ENCODE results near the gene LCA5L. TPM values are rescaled to one million over a fixed set of nuclear protein-coding genes. Genes with fewer than 3 reads are reported as not detected.

Gene LCA5L
- total and polyA plus RNA-seq, 2 experiments from 2014 or later, result 0.37 to 1.8 TPM

DNA sequence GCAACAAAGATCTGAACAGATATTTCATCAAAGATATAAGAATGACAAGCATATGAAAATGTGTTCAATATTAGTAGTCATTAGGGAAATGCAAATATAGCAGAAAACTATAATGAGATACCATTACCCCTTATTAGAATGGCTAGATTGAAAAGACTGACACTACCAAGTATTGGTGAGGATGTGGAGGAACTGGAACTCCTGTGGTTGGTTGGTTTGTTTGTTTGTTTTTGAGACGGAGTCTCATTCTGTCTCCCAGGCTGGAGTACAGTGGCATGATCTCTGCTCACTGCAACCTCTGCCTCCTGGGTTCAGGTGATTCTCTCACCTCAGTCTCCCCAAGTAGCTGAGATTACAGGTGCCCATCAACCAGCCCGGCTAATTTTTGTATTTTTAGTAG, 77.8 kb downstream of the LCA5L start:
- no peak for TF ChIP-seq EZH2phosphoT487 (IDR thresholded peaks at IDR 0.05; ENCODE audit: low read depth, severe bottlenecking, unreplicated experiment)
- no peak for TF ChIP-seq EZH2 (IDR thresholded peaks at IDR 0.05; ENCODE audit: borderline replicate concordance)
- H3K27me3 ChIP-seq, result no peaks in the 10 kb centered on the region
- H4K20me1 ChIP-seq (ENCODE audit: insufficient read depth, poor library complexity, severe bottlenecking), result no peaks in the 10 kb centered on the region
- DNase-seq (ENCODE audit: low spot score), result no peak
- WGBS (ENCODE audit: low lambda C conversion rate, missing lambda C conversion rate), result 86% methylated on average over 2 of the region's 2 CpGs
- no peaks in the 10 kb centered on the region for H3K9me3 ChIP-seq (ENCODE audit: low read depth)
- no peaks in the 10 kb centered on the region for H3K4me1 ChIP-seq (ENCODE audit: insufficient read depth)
- no peaks in the 10 kb centered on the region for H3K79me2 ChIP-seq
- H3K4me2 ChIP-seq, result no peak overlapping the region
- no peak overlapping the region for H3K27ac ChIP-seq
- no peaks in the 10 kb centered on the region for H3K36me3 ChIP-seq (replicated peaks; ENCODE audit: insufficient read depth, low read depth)
- no peak overlapping the region for H3K4me3 ChIP-seq
- no peak overlapping the region for H2AFZ ChIP-seq
- H3K9me2 ChIP-seq (replicated peaks; ENCODE audit: insufficient read depth), result no peaks in the 10 kb centered on the region

DNA sequence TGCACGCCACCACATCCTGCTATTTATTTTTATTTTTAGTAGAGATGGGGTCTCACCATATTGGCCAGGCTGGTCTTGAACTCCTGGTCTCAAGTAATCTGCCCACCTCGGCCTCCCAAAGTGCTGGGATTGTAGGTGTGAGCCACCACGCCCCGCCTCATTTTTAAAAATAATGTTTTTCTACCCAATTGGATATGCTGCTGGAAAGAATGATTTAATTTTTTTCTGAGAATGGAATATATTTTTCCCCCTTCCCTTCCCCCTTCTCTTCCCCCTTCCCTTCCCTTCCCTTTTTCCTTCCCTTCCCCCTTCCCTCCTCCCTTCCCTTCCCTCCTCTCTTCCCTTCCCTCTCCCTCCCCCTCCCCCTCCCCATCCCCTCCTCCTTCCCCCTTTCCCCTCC, 79.0 kb downstream of the LCA5L start:
- Histone ChIP-seq H3K4me3 (no peak overlapping the region), H2AFZ (no peak overlapping the region), H3K27me3 (no peaks in the 10 kb centered on the region), H3K9me2 (replicated peaks; ENCODE audit: insufficient read depth) (no peaks in the 10 kb centered on the region), H3K4me1 (ENCODE audit: insufficient read depth) (no peaks in the 10 kb centered on the region), H3K9me3 (ENCODE audit: low read depth) (no peaks in the 10 kb centered on the region), H3K27ac (no peak overlapping the region), H3K4me2 (no peak overlapping the region), H4K20me1 (ENCODE audit: insufficient read depth, poor library complexity, severe bottlenecking) (no peaks in the 10 kb centered on the region), H3K36me3 (replicated peaks; ENCODE audit: insufficient read depth, low read depth) (no peaks in the 10 kb centered on the region), H3K79me2 (no peaks in the 10 kb centered on the region)
- WGBS (ENCODE audit: low lambda C conversion rate, missing lambda C conversion rate), result 96% methylated on average over 4 of the region's 4 CpGs
- TF ChIP-seq, protein P1, sequence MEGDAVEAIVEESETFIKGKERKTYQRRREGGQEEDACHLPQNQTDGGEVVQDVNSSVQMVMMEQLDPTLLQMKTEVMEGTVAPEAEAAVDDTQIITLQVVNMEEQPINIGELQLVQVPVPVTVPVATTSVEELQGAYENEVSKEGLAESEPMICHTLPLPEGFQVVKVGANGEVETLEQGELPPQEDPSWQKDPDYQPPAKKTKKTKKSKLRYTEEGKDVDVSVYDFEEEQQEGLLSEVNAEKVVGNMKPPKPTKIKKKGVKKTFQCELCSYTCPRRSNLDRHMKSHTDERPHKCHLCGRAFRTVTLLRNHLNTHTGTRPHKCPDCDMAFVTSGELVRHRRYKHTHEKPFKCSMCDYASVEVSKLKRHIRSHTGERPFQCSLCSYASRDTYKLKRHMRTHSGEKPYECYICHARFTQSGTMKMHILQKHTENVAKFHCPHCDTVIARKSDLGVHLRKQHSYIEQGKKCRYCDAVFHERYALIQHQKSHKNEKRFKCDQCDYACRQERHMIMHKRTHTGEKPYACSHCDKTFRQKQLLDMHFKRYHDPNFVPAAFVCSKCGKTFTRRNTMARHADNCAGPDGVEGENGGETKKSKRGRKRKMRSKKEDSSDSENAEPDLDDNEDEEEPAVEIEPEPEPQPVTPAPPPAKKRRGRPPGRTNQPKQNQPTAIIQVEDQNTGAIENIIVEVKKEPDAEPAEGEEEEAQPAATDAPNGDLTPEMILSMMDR (IDR thresholded peaks at IDR 0.05; ENCODE audit: poor library complexity), result no peak
- TF ChIP-seq EZH2 (IDR thresholded peaks at IDR 0.05; ENCODE audit: borderline replicate concordance) (no peak), EZH2phosphoT487 (IDR thresholded peaks at IDR 0.05; ENCODE audit: low read depth, severe bottlenecking, unreplicated experiment) (no peak)
- DNase-seq (ENCODE audit: low spot score), result no peak

- no peaks in the 10 kb centered on the region for H3K36me3 ChIP-seq (replicated peaks; ENCODE audit: insufficient read depth, low read depth)
- H3K4me1 ChIP-seq (ENCODE audit: insufficient read depth), result no peaks in the 10 kb centered on the region
- 95% methylated on average over 4 of the region's 4 CpGs for WGBS (ENCODE audit: low lambda C conversion rate, missing lambda C conversion rate)
- no peak overlapping the region for H3K4me3 ChIP-seq
- H2AFZ ChIP-seq, result no peak overlapping the region
- H3K27me3 ChIP-seq, result no peaks in the 10 kb centered on the region
- DNase-seq (ENCODE audit: low spot score), result no peak
- no peaks in the 10 kb centered on the region for H3K9me2 ChIP-seq (replicated peaks; ENCODE audit: insufficient read depth)
- H3K4me2 ChIP-seq, result no peak overlapping the region
- TF ChIP-seq EZH2phosphoT487 (IDR thresholded peaks at IDR 0.05; ENCODE audit: low read depth, severe bottlenecking, unreplicated experiment) (no peak), EZH2 (IDR thresholded peaks at IDR 0.05; ENCODE audit: borderline replicate concordance) (no peak)
- TF ChIP-seq, protein P1 (IDR thresholded peaks at IDR 0.05; ENCODE audit: poor library complexity), result no peak
- no peak overlapping the region for H3K27ac ChIP-seq
- H3K9me3 ChIP-seq (ENCODE audit: low read depth), result no peaks in the 10 kb centered on the region
- H3K79me2 ChIP-seq, result no peaks in the 10 kb centered on the region
- no peaks in the 10 kb centered on the region for H4K20me1 ChIP-seq (ENCODE audit: insufficient read depth, poor library complexity, severe bottlenecking)
These were observed 80.6 kb downstream of the LCA5L start for GRCh38 chr21:39364949-39365348.

DNA sequence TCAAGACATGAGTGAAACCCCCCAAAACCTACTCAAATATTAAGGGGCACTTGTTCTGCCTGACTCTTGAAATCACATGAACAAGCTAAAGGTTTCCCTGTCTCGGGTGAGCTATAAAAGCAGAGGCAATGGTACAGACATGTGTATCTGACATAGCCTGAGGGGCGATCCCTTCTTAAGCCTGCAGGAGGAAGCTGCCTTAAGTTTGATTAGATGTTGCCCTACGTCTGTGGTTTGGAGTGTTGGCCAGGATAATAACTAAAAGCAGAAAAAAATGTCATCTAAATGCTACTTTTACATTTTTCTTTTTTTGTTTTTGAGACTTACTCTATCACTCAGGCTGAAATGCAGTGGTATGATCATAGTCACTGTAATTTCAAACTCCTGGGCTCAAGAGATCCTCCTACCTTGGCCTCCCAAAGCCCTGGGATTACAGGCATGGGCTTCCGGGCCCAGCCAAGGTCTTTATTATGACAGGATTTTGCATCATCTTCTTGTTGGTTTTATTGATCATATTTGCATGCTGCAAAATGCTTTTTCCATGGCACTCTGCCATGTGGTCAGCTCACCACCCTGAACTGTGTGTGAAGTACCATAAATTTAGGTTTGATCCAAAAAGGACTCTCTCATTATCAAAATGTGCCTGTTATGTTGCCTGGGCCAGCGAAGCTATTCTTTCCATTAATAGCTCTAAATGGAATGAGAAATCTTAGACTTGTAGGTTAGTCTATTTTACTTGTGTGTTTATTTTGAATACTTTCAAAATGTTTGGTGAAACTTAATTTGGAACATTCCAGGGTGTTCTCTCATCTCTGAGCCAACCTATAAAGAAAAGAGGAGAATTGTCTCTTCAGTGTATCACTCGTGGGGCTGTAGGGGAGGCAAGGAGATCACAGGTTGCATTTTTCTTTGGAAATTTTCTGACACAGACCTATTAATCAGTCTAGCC, 81.7 kb downstream of the LCA5L start:
- no peak overlapping the region for H3K27ac ChIP-seq
- 67% methylated on average over 6 of the region's 6 CpGs for WGBS (ENCODE audit: low lambda C conversion rate, missing lambda C conversion rate)
- H3K9me2 ChIP-seq (replicated peaks; ENCODE audit: insufficient read depth), result no peaks in the 10 kb centered on the region
- H3K4me3 ChIP-seq, result no peak overlapping the region
- no peak for DNase-seq (ENCODE audit: low spot score)
- no peaks in the 10 kb centered on the region for H3K36me3 ChIP-seq (replicated peaks; ENCODE audit: insufficient read depth, low read depth)
- H3K27me3 ChIP-seq, result no peaks in the 10 kb centered on the region
- no peak for TF ChIP-seq EZH2 (IDR thresholded peaks at IDR 0.05; ENCODE audit: borderline replicate concordance)
- TF ChIP-seq, protein P1 (IDR thresholded peaks at IDR 0.05; ENCODE audit: poor library complexity), result no peak
- TF ChIP-seq EZH2phosphoT487 (IDR thresholded peaks at IDR 0.05; ENCODE audit: low read depth, severe bottlenecking, unreplicated experiment), result no peak
- H3K79me2 ChIP-seq, result no peaks in the 10 kb centered on the region
- no peaks in the 10 kb centered on the region for H3K9me3 ChIP-seq (ENCODE audit: low read depth)
- no peak overlapping the region for H3K4me2 ChIP-seq
- no peak overlapping the region for H2AFZ ChIP-seq
- no peaks in the 10 kb centered on the region for H3K4me1 ChIP-seq (ENCODE audit: insufficient read depth)
- no peaks in the 10 kb centered on the region for H4K20me1 ChIP-seq (ENCODE audit: insufficient read depth, poor library complexity, severe bottlenecking)

Measured in hepatocyte (in vitro differentiated cells).